ENCODE data around the gene POLR3A. TPM values are rescaled to one million over a fixed set of nuclear protein-coding genes. Genes with fewer than 3 reads are reported as not detected.
A peak's percentile ranks its signal among the peaks of the same experiment; 100 is the strongest.
"Not testable (repeated sequence)": the region's sequence is repeated elsewhere in the genome, so short reads cannot be mapped to it uniquely, and the experiment has no call there.

The POLR3A gene
- total RNA-seq, 1 donor from 2014 or later, result 27.5 TPM

DNA sequence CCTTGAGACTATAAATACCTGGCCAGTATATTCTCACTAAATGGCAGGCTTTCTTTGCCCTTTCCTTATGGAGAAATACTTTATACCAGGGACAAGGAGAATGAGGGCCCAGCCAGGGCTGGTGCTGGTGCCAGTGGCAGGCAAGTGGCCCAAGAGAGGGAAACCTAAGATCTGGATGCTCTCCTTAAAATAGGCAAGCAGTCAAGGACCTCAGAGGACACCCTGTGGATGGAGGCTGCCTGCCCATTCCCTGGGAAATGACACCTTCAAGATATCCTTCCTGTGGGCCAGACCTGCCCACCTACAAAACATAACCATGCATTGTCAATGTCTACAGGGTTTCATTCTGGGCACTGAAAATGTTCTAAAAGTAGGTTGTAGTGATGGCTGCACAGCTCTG is 29.1 kb downstream of the POLR3A start:
- DNase-seq (ENCODE audit: low spot score, unreplicated experiment), result no peak
- TF ChIP-seq, protein P1, sequence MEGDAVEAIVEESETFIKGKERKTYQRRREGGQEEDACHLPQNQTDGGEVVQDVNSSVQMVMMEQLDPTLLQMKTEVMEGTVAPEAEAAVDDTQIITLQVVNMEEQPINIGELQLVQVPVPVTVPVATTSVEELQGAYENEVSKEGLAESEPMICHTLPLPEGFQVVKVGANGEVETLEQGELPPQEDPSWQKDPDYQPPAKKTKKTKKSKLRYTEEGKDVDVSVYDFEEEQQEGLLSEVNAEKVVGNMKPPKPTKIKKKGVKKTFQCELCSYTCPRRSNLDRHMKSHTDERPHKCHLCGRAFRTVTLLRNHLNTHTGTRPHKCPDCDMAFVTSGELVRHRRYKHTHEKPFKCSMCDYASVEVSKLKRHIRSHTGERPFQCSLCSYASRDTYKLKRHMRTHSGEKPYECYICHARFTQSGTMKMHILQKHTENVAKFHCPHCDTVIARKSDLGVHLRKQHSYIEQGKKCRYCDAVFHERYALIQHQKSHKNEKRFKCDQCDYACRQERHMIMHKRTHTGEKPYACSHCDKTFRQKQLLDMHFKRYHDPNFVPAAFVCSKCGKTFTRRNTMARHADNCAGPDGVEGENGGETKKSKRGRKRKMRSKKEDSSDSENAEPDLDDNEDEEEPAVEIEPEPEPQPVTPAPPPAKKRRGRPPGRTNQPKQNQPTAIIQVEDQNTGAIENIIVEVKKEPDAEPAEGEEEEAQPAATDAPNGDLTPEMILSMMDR (IDR thresholded peaks at IDR 0.05; ENCODE audit: unreplicated experiment), result no peak
- no peak overlapping the region for H3K27ac Mint-ChIP-seq
- no peaks in the 10 kb centered on the region for H3K4me1 Mint-ChIP-seq (ENCODE audit: low read depth)
- H3K4me3 Mint-ChIP-seq (ENCODE audit: low read depth), result no peak overlapping the region
- H3K27me3 Mint-ChIP-seq, result no peaks in the 10 kb centered on the region
- H3K36me3 Mint-ChIP-seq (ENCODE audit: insufficient read depth), result peaks cover 37% of the 10 kb centered on the region
- H3K9me3 Mint-ChIP-seq (ENCODE audit: low read depth), result no peaks in the 10 kb centered on the region

GRCh38 chr10:77998780-77999179 is 30.5 kb downstream of the POLR3A start:
- H3K36me3 Mint-ChIP-seq (ENCODE audit: insufficient read depth), result peaks cover 39% of the 10 kb centered on the region
- not testable (repeated sequence) for H3K4me1 Mint-ChIP-seq (ENCODE audit: low read depth); H3K27me3 Mint-ChIP-seq; H3K9me3 Mint-ChIP-seq (ENCODE audit: low read depth); H3K27ac Mint-ChIP-seq; H3K4me3 Mint-ChIP-seq (ENCODE audit: low read depth); DNase-seq (ENCODE audit: low spot score, unreplicated experiment)

GRCh38 chr10:77993620-77994019 is 35.7 kb downstream of the POLR3A start:
- no peak for DNase-seq (ENCODE audit: low spot score, unreplicated experiment)
- Mint-ChIP-seq H3K4me3 (ENCODE audit: low read depth) (no peak overlapping the region), H3K9me3 (ENCODE audit: low read depth) (no peaks in the 10 kb centered on the region), H3K27ac (no peak overlapping the region), H3K36me3 (ENCODE audit: insufficient read depth) (peaks cover 40% of the 10 kb centered on the region), H3K27me3 (no peaks in the 10 kb centered on the region), H3K4me1 (ENCODE audit: low read depth) (no peaks in the 10 kb centered on the region)
- TF ChIP-seq, protein P1 (IDR thresholded peaks at IDR 0.05; ENCODE audit: unreplicated experiment), result no peak

GRCh38 chr10:77989081-77989724 is 40.1 kb downstream of the POLR3A start:
- TF ChIP-seq, protein P1 (IDR thresholded peaks at IDR 0.05; ENCODE audit: unreplicated experiment), result no peak
- no peaks in the 10 kb centered on the region for H3K4me1 Mint-ChIP-seq (ENCODE audit: low read depth)
- no peak for DNase-seq (ENCODE audit: low spot score, unreplicated experiment)
- no peak overlapping the region for H3K4me3 Mint-ChIP-seq (ENCODE audit: low read depth)
- no peaks in the 10 kb centered on the region for H3K27me3 Mint-ChIP-seq
- H3K36me3 Mint-ChIP-seq (ENCODE audit: insufficient read depth), result peaks cover 33% of the 10 kb centered on the region
- H3K9me3 Mint-ChIP-seq (ENCODE audit: low read depth), result no peaks in the 10 kb centered on the region
- peak overlapping the region; percentile 62 for H3K27ac Mint-ChIP-seq

DNA sequence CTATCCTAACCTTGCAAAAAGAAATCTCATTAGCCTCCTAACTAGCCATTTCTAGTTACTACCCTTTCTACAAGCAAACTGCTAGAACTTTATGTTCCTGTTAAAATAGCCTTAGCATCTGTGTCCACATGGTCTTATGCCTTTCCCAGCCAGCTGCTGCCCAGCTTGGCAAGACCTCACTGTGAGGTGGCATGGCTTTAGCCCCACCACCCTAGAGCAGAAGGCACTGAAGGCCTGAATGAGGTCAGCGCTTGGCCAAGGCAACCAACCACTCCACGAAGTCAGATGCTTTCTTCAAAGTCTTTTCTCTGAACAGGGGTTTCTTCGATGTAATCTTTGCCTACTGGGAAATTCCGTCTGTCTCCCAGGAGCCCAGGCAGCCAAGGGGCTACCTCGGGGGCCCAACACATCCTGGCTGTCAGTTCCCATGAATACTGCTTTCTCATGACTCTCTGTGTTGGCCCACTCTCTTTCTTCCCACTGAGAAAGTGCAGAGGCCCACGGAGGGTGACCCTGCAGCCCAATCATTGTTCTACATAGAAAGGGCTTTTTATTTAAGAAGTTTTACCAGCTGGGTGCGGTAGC is 41.6 kb downstream of the POLR3A start:
- Mint-ChIP-seq H3K9me3 (ENCODE audit: low read depth) (no peaks in the 10 kb centered on the region), H3K4me1 (ENCODE audit: low read depth) (no peaks in the 10 kb centered on the region), H3K27ac (peak overlapping the region; percentile 79), H3K4me3 (ENCODE audit: low read depth) (no peak overlapping the region), H3K27me3 (no peaks in the 10 kb centered on the region), H3K36me3 (ENCODE audit: insufficient read depth) (peaks cover 27% of the 10 kb centered on the region)
- DNase-seq (ENCODE audit: low spot score, unreplicated experiment), result no peak
- TF ChIP-seq, protein P1 (IDR thresholded peaks at IDR 0.05; ENCODE audit: unreplicated experiment), result no peak

- Mint-ChIP-seq H3K4me3 (ENCODE audit: low read depth) (no peak overlapping the region), H3K27ac (no peak overlapping the region), H3K4me1 (ENCODE audit: low read depth) (no peaks in the 10 kb centered on the region), H3K27me3 (no peaks in the 10 kb centered on the region), H3K36me3 (ENCODE audit: insufficient read depth) (peaks cover 25% of the 10 kb centered on the region), H3K9me3 (ENCODE audit: low read depth) (no peaks in the 10 kb centered on the region)
- DNase-seq (ENCODE audit: low spot score, unreplicated experiment), result no peak
- TF ChIP-seq, protein P1 (IDR thresholded peaks at IDR 0.05; ENCODE audit: unreplicated experiment), result no peak
These were observed 44.3 kb downstream of the POLR3A start for GRCh38 chr10:77984986-77985385.

Data from progenitor cell of endocrine pancreas (in vitro differentiated cells).